Caco-2 (cell line): ENCODE measurements around the gene CDK5RAP2. TPM values are rescaled to one million over a fixed set of nuclear protein-coding genes. Genes with fewer than 3 reads are reported as not detected.
A peak's percentile ranks its signal among the peaks of the same experiment; 100 is the strongest.

Experiments used
- BruUV-seq: library from RNA; stranded (reverse); fragments of 400-500 nt; replicated peaks from 2 replicates; lab custom pipeline; 2021; lab: Mats Ljungman, UMichigan
- CTCF ChIA-PET: fragments of 300-600 bp; sonication (Branson Sonifier 250); formaldehyde crosslinking; loops from one replicate; lab custom pipeline; 2022; ENCODE audit warnings: antibody characterized with exemption; lab: Charles Lee
- POLR2A ChIA-PET: fragments of 300-600 bp; sonication (Branson Sonifier 250); formaldehyde crosslinking; loops from one replicate; lab custom pipeline; 2022; ENCODE audit warnings: antibody characterized with exemption; lab: Charles Lee
- DNase-seq, 2 experiments: peaks; one replicate each; pipeline versions ENCODE4 v3.0.0 to v3.0.0-alpha.2; 2020 to 2022
- H3K27me3 ChIP-seq: replicated peaks from 2 replicates; pipeline ENCODE4 v1.6.0; 2011; ENCODE audit warnings: low read length; ENCODE audit not compliant: control insufficient read depth, insufficient read depth
- H3K36me3 ChIP-seq: 2 replicates; pipeline ENCODE4 v1.5.1; 2011; ENCODE audit warnings: low read length; ENCODE audit not compliant: control insufficient read depth, insufficient read depth
- H3K4me1 ChIP-seq: fragments of 250-450 bp; sonication (Bioruptor Pico); 2 replicates; pipeline ENCODE4 v1.5.1; 2020; ENCODE audit warnings: mild to moderate bottlenecking
- H3K4me3 ChIP-seq: 2 replicates; pipeline ENCODE4 v1.5.1; 2011; ENCODE audit warnings: low read depth, mild to moderate bottlenecking, control low read depth, low read length
- H3K9me3 ChIP-seq: fragments of 250-450 bp; sonication (Bioruptor Pico); 2 replicates; pipeline ENCODE4 v1.5.1; 2020; ENCODE audit warnings: mild to moderate bottlenecking, moderate library complexity
- H3K27ac Mint-ChIP-seq: one replicate; pipeline ENCODE4 v1.8.0; 2022; ENCODE audit warnings: mixed read lengths; ENCODE audit not compliant: unreplicated experiment
- H3K27me3 Mint-ChIP-seq: one replicate; pipeline ENCODE4 v1.8.0; 2022; ENCODE audit warnings: mixed read lengths; ENCODE audit not compliant: insufficient read depth, unreplicated experiment
- H3K36me3 Mint-ChIP-seq: one replicate; pipeline ENCODE4 v1.8.0; 2022; ENCODE audit warnings: mild to moderate bottlenecking, mixed read lengths; ENCODE audit not compliant: insufficient read depth, unreplicated experiment
- H3K4me1 Mint-ChIP-seq: one replicate; pipeline ENCODE4 v1.8.0; 2022; ENCODE audit warnings: low read depth, mixed read lengths; ENCODE audit not compliant: unreplicated experiment
- H3K4me3 Mint-ChIP-seq: one replicate; pipeline ENCODE4 v1.8.0; 2022; ENCODE audit warnings: mild to moderate bottlenecking, moderate library complexity, mixed read lengths; ENCODE audit not compliant: unreplicated experiment
- H3K9me3 Mint-ChIP-seq: one replicate; pipeline ENCODE4 v1.8.0; 2022; ENCODE audit warnings: mixed read lengths; ENCODE audit not compliant: unreplicated experiment
- intact Hi-C: fragments of 100-400 bp; cut with micrococcal nuclease; formaldehyde crosslinking; loops from one replicate; pipeline ENCODE4 v1.10.0; 2022; ENCODE audit not compliant: unreplicated experiment
- total RNA-seq: library from RNA; stranded (reverse); gene quantifications from 2 replicates; pipeline ENCODE4 v1.2.3, GENCODE V29; 2022
- TF ChIP-seq, protein P1 (sequence below), 2 experiments: fragments of 200-600 bp in 1 of 2; IDR thresholded peaks; 1 replicate in 1 of 2; 2 replicates in 1 of 2; pipeline versions ENCODE4 v1.5.1 to v1.8.0; 2011 to 2022; ENCODE audit warnings: antibody characterized with exemption in 1 of 2, control low read depth in 1 of 2, inconsistent platforms in 1 of 2, low read depth in 1 of 2, low read length in 1 of 2, mild to moderate bottlenecking in 1 of 2, moderate library complexity in 1 of 2; ENCODE audit not compliant: insufficient read depth in 1 of 2, severe bottlenecking in 1 of 2, unreplicated experiment in 1 of 2

CDK5RAP2 gene
- total RNA-seq, 1 experiment from 2014 or later: 71.3 TPM

DNA sequence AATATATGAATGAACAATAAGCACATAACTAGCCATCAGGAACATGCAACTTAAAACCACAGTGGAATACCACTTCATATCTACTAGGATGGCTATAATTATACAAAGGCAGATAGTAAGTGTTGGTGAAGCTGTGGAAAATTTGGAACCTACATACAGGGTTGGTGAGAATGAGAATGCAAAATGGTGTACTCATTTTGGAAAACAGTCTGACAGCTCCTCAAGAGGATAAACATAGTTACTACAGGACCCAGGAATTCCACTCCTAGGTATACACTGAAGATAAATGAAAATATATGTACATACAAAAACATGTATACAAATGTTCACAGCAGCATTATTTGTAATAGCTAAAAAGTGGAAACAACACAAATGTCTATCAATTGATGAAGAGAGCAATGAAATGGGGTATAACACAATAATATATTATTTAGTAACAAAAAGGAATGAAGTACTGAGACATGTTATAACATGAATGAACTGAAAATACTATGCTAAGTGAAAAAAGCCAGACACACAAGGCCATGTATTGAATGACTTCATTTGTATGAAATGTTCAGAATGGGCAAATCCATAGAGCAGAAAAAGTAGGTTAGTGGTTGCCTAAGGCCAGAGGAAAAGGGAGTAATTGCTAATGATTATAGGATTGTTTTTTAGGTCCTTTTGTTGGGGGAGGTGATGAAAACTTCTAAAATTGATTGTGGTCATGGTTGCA is 31.2 kb upstream of the CDK5RAP2 start:
- Histone ChIP-seq H3K27me3 (no peaks in the 10 kb centered on the region), H3K9me3 (no peaks in the 10 kb centered on the region), H3K4me1 (no peaks in the 10 kb centered on the region), H3K4me3 (no peak overlapping the region), H3K36me3 (no peaks in the 10 kb centered on the region)
- no peaks in the 10 kb centered on the region for H3K27me3 Mint-ChIP-seq
- DNase-seq: peak in 1 of 2 experiments; percentile 10
- intact Hi-C loops: loop anchor here (10.0 kb wide), 1 partner anchor 444 kb away; the partner anchor contains the start of gene C5
- no peaks in the 10 kb centered on the region for H3K9me3 Mint-ChIP-seq
- TF ChIP-seq, protein P1, sequence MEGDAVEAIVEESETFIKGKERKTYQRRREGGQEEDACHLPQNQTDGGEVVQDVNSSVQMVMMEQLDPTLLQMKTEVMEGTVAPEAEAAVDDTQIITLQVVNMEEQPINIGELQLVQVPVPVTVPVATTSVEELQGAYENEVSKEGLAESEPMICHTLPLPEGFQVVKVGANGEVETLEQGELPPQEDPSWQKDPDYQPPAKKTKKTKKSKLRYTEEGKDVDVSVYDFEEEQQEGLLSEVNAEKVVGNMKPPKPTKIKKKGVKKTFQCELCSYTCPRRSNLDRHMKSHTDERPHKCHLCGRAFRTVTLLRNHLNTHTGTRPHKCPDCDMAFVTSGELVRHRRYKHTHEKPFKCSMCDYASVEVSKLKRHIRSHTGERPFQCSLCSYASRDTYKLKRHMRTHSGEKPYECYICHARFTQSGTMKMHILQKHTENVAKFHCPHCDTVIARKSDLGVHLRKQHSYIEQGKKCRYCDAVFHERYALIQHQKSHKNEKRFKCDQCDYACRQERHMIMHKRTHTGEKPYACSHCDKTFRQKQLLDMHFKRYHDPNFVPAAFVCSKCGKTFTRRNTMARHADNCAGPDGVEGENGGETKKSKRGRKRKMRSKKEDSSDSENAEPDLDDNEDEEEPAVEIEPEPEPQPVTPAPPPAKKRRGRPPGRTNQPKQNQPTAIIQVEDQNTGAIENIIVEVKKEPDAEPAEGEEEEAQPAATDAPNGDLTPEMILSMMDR (IDR thresholded peaks at IDR 0.05; ENCODE audit: insufficient read depth in 1 of 2, low read depth in 1 of 2, low read length in 1 of 2, severe bottlenecking in 1 of 2, unreplicated experiment in 1 of 2): peak; percentile 21 to 28
- no TSS peak for BruUV-seq
- CTCF ChIA-PET: interaction anchor here (0.6 to 1.2 kb wide), 2 partner anchors 46 to 134 kb away, joined by 3 to 10 read pairs; no protein-coding TSS in a partner anchor
- no peaks in the 10 kb centered on the region for H3K4me1 Mint-ChIP-seq
- H3K4me3 Mint-ChIP-seq: no peak overlapping the region
- POLR2A ChIA-PET: interaction anchor here (0.6 kb wide), 1 partner anchor 198 kb away, joined by 3 read pairs; no protein-coding TSS in a partner anchor
- no peaks in the 10 kb centered on the region for H3K36me3 Mint-ChIP-seq
- H3K27ac Mint-ChIP-seq: no peak overlapping the region

DNA sequence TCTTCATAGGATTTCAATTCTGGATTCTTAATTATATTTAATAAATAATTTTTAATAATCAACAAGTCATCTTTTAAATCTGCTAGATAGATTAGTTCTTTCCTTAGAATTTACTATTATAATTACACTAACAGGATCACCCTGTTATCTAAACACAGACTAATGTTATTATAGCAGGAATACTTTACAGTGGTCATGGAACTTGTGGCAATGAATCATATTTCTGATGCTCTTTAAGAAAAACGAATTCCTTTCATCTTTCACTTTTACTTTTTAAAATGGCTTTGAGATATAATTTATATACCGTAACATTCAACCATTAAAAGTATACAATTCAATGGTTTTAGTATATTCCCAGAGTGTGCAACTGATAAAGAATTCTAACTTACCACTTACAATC is 29.7 kb upstream of the CDK5RAP2 start:
- DNase-seq: no peak
- H3K9me3 Mint-ChIP-seq: no peaks in the 10 kb centered on the region
- CTCF ChIA-PET: no interaction called here
- no peaks in the 10 kb centered on the region for H3K27me3 Mint-ChIP-seq
- H3K4me3 ChIP-seq: no peak overlapping the region
- H3K9me3 ChIP-seq: no peaks in the 10 kb centered on the region
- no peak overlapping the region for H3K4me3 Mint-ChIP-seq
- POLR2A ChIA-PET: no interaction called here
- H3K4me1 Mint-ChIP-seq: no peaks in the 10 kb centered on the region
- intact Hi-C loops: loop anchor here (10.0 kb wide), 1 partner anchor 445 kb away; the partner anchor contains the start of gene C5
- H3K36me3 ChIP-seq: no peaks in the 10 kb centered on the region
- no peaks in the 10 kb centered on the region for H3K4me1 ChIP-seq
- H3K27ac Mint-ChIP-seq: no peak overlapping the region
- no TSS peak for BruUV-seq
- TF ChIP-seq, protein P1 (IDR thresholded peaks at IDR 0.05; ENCODE audit: insufficient read depth in 1 of 2, low read depth in 1 of 2, low read length in 1 of 2, severe bottlenecking in 1 of 2, unreplicated experiment in 1 of 2): no peak
- no peaks in the 10 kb centered on the region for H3K27me3 ChIP-seq
- H3K36me3 Mint-ChIP-seq: no peaks in the 10 kb centered on the region

DNA sequence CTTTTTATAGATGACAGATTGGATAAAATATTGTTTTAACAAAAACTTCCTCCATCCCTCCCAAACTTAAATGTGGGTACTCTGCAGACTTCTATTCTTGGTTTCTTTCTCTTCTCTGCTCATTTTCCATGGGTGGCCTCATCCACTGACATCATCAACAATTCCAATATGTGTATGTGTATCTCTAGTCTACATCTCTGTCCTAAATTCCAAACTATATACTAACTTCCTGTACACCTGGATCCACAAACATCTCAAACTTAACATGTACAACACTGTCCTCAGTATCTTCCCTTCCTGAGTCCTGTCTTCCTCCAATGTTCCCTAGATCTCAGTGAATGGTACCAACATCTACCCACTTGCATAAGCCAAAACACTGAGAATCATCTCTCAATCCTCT is 28.5 kb upstream of the CDK5RAP2 start:
- Mint-ChIP-seq H3K9me3 (no peaks in the 10 kb centered on the region), H3K27me3 (no peaks in the 10 kb centered on the region), H3K27ac (no peak overlapping the region), H3K4me3 (no peak overlapping the region), H3K4me1 (no peaks in the 10 kb centered on the region), H3K36me3 (no peaks in the 10 kb centered on the region)
- no peak overlapping the region for H3K4me3 ChIP-seq
- no peaks in the 10 kb centered on the region for H3K9me3 ChIP-seq
- H3K36me3 ChIP-seq: no peaks in the 10 kb centered on the region
- POLR2A ChIA-PET: no interaction called here
- DNase-seq: no peak
- no peaks in the 10 kb centered on the region for H3K27me3 ChIP-seq
- TF ChIP-seq, protein P1 (IDR thresholded peaks at IDR 0.05; ENCODE audit: insufficient read depth in 1 of 2, low read depth in 1 of 2, low read length in 1 of 2, severe bottlenecking in 1 of 2, unreplicated experiment in 1 of 2): no peak
- BruUV-seq: no TSS peak
- CTCF ChIA-PET: no interaction called here
- intact Hi-C loops: no loop called here
- H3K4me1 ChIP-seq: no peaks in the 10 kb centered on the region
